A549 treated with ZK216348 at 1 μM for 4 hours (cell line): Measurements from ENCODE around the gene FAM149B1. TPM values are rescaled to one million over a fixed set of nuclear protein-coding genes. Genes with fewer than 3 reads are reported as not detected.

Experiments
- total RNA-seq: library from RNA; stranded (reverse); fragments of 200-300 nt; extraction: Qiagen RNA extraction; gene quantifications from 5 replicates; pipeline ENCODE4 v1.2.3, GENCODE V29; 2022; ENCODE audit warnings: low read depth

The FAM149B1 gene
- 6.5 to 8.3 TPM (median 7.1 TPM) in 5 replicates for total RNA-seq

GRCh38 chr10:73167783-73168464, at the start of gene FAM149B1, which contains the start of gene ECD:
Gene FAM149B1, plus strand, starts transcription at chr10:73168119. Its CDS starts 221 bp downstream, at chr10:73168340.
Gene ECD, minus strand, starts transcription at chr10:73168008. Its CDS starts 4,071 bp downstream, at chr10:73163937.

GRCh38 chr10:73246646-73247508, 79.0 kb downstream of the FAM149B1 start, which contains the start of gene DNAJC9:
Gene DNAJC9, minus strand, starts transcription at chr10:73247255. Its CDS starts 66 bp downstream, at chr10:73247189.

GRCh38 chr10:73252445-73253224, 84.7 kb downstream of the FAM149B1 start, which contains the start of gene MRPS16:
Gene MRPS16, minus strand, starts transcription at chr10:73252644. Its CDS starts 162 bp downstream, at chr10:73252482.

Other genes starting within 250 kb of the FAM149B1 start
- gene PLA2G12B, start 213.3 kb upstream of the FAM149B1 start, total RNA-seq: not detected in 5 replicates
- gene P4HA1, start 71.3 kb upstream of the FAM149B1 start, total RNA-seq: 17.0 to 34.0 TPM (median 23.7 TPM) in 5 replicates
- gene NUDT13, start 57.7 kb upstream of the FAM149B1 start, total RNA-seq: 2.4 to 4.2 TPM (median 2.7 TPM) in 5 replicates
- gene ECD, start 111 bp upstream of the FAM149B1 start, total RNA-seq: 24.2 to 33.2 TPM (median 26.3 TPM) in 5 replicates
- 50.1 to 58.8 TPM (median 52.0 TPM) in 5 replicates for gene DNAJC9, start 79.1 kb downstream of the FAM149B1 start, total RNA-seq
- 123 to 186 TPM (median 177 TPM) in 5 replicates for gene MRPS16, start 84.5 kb downstream of the FAM149B1 start, total RNA-seq
- 0.11 to 0.22 TPM (median 0.12 TPM) in 5 replicates for gene CFAP70, start 190.7 kb downstream of the FAM149B1 start, total RNA-seq
- 107 to 140 TPM (median 108 TPM) in 5 replicates for gene ANXA7, start 245.9 kb downstream of the FAM149B1 start, total RNA-seq